ENCODE results near the gene GRID2.

GRID2 gene

DNA sequence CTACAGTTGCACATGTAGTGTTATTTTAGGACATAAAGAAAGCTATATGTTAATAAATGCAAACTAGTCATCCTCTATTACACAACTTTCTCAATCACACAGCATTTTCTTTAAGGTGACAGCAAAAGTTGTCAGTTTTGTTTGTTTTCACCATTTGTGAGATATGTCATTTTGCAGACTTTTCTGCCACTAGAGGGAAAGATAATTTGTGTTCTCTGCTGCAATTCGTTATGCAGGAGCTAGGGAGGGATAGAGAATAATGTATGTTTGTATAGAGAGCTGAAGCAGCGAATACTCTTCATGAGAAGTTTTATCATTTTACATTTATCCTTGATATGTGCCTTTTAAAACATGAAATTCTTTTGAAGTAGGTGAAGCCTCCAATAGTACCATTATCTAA lies 854.2 kb downstream of the GRID2 start:
- intact Hi-C loops (cut with DNase I): no loop called here
- no peak for DNase-seq

DNA sequence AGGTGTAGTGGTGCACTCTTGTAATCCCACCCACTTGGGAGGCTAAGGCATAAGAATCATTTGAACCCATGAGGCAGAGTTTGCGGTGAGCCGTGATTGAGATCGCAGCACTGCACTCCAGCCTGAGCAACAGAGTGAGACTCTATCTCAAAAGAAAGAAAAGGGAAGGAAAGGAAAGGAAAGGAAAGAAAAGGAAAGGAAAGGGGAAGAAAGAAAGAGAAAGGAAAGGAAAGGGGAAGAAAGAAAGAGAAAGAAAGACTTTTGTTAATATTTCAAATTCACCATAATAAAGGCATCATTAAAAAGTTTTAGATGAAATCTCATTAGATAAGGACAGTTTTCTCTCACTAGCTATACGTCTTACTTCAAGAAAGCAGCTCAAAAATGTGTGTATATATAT lies 864.3 kb downstream of the GRID2 start:
- intact Hi-C loops (cut with DNase I): no loop called here
- no peak for DNase-seq

DNA sequence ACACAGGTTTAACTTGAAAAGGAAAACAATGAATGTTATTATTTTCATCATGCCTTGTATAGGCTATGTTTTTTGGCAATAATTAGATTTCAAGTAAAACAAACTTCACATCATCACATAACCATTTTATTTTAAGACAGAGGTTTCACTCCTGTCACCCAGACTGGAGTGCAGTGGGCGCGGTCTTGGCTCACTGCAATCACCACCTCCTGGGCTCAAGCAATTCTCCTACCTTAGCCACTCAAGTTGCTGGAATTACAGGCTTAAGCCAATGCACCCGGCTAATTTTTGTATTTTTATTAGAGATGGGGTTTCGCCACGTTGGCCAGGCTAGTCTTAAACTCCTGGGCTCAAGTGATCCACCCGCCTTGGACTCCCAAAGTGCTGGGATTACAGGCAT lies 866.2 kb downstream of the GRID2 start:
- DNase-seq: peak in 1 of 10 donors; percentile 35
- intact Hi-C loops (cut with DNase I): no loop called here

DNA sequence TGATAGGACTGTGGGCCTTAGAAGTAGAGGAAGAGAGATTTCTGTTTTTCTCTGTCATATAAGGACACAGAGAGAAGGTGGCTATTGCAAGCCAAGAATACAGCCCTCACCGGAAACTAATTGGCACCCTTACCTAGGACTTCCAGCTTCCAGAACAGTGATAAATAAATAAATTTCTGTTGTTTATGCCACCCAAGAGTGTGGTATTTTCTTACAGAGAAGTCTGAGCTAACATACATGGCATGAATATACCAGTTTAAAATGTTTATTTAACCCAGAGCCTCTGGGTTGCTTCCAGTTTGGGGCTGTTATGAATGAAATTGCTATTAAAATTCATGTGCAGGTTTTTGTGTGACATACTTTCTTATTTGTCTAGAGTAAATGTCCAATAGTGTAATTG lies 870.8 kb downstream of the GRID2 start:
- DNase-seq: no peak
- intact Hi-C loops (cut with DNase I): no loop called here

DNA sequence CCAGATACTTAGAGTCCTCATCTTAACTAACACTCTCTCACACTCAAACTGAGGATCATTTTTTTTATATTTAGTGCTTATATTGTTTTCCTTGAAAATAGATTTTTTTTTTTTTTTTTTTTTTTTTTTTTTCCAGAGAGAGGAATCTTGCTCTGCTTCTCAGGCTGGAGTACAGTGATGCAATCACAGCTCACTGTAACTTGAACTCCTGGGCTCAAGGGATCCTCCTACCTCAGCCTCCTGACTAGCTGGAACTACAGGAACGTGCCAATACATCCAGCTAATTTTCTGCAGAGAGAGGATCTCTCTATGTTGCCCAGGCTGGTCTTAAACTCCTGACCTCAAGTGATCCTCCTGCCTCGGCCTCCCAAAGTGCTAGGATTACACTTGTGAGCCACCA lies 874.5 kb downstream of the GRID2 start:
- intact Hi-C loops (cut with DNase I): no loop called here
- no peak for DNase-seq

DNA sequence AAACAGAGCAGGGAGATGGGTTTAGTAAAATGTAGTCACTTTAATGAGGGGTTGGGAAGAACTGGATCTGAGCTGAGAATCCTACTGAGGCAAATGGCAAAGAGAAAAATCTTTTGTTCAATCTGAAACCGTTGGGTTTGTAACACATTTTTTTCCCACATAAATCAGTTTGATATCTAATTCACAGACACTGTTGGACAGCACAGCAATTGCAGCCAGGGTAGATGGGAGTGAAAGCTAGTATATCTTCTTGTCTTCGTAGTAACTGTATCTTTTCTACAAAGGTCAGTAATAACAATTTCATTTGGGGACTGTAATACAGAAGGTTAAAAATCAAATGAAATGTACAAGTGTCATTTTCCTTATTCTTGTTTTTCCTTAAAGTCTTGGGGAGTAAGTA lies 875.3 kb downstream of the GRID2 start:
- DNase-seq: no peak
- intact Hi-C loops (cut with DNase I): no loop called here

DNA sequence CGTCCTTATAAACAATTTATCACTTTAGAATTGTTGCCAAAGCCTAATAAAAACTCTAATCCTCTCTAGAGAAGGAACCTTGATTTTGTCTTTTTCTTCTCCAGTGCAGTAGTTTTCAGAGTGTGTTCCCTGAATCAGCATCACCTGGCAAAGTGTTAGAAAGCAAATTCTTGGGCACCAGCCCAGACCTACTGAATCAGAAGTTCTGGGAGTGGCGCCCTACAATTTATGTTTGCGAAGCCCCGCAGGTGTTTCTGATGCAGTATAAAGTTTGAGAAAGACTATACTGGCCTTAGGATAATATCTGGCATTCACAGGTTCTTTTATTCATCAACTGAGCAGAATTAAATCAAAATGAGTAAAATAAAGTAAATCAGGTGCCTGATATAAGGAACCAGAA lies 879.0 kb downstream of the GRID2 start:
- intact Hi-C loops (cut with DNase I): no loop called here
- DNase-seq: no peak

DNA sequence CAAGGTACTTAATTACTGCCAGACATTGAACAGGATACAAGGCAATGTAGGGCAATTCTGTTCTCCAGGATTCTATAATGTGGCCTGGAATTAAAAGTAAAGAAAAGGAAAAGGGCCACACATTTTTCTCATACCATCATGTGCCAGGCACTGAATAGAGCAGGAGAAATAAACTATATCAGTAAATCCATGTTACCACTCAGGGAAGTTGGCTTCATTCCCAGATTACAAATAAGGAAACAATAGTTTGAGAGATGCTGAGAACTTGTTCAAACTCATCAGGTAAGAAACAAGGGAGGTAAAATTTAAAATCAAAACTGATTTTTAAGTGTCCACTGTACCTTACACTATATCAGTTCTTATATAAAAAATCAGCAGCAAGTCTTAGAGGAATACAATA lies 879.8 kb downstream of the GRID2 start:
- intact Hi-C loops (cut with DNase I): no loop called here
- DNase-seq: no peak

DNA sequence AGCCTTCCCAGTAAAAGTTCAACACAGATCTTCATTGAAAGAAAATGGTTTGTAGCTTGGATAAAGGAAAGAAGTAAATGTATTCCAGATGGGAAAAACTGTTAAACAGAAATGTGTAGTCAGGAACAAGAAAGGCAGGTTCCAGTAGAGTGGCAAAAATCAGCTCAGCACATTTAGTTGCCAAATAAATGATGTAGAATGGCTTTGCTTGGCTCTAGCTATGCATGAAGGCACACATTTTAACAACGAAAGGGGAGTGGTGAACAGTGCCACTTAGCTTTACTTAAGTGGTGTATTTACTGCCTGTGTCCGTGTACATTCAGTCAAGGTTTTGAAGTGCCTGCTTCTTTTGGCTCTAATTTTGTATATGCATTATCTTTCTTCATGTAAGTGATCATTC lies 880.3 kb downstream of the GRID2 start:
- DNase-seq: no peak

DNA sequence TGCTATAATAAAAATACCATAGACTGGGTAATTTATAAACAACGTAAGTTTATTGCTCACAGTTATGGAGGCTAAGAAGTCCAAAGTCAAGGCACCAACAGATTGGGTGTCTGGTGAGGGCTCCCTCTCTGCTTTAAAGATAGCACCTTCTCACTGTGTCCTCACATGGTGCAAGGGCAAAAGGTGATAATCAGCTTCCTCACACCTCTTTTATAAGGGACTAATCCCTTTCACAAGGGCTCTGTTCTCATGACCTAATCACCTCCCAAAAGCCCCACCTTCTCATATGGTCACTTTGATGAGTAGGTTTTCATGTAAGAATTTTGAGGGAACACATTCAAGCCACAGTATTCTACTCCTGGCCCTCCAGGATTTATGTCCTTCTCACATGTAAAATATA lies 883.1 kb downstream of the GRID2 start:
- no peak for DNase-seq
- intact Hi-C loops (cut with DNase I): no loop called here

More for the DNA sequence above, 880.3 kb downstream of the GRID2 start:
- intact Hi-C loops (cut with DNase I): no loop called here

DNA sequence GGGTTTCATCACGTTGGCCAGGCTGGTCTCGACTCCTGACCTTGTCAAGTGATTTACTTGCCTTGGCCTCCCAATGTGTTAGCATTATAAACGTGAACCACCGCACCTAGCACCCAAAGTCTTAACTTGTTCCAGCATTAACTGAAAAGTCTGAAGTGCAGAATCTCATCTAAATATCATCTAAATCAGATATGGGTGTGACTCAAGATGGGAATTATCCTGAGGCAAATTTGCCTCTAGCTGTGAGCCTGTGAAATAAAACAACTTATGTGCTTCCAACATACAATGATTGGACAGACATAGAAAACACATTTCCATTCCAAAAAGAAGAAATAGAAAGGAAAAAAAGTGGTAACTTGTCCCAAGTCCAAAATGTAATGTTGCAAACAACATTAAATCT lies 883.7 kb downstream of the GRID2 start:
- no peak for DNase-seq
- intact Hi-C loops (cut with DNase I): no loop called here

DNA sequence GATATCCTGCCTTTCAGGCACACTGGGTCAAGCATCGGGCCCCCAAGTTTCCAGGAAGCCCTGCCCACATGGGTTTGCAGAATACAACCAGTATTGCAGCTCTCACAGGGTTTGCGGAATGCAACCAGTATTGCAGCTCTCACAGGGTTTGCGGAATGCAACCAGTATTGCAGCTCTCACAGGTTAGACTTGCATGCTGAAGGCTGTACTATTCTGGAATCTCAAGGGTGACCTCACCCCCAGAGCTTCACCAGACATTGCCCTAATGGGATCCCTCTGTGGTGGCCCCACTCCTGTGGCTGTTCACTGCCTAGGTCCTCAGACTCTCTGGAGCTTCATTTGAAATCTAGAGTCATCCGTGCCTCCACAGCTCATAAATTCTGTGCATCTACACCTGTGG lies 884.1 kb downstream of the GRID2 start:
- intact Hi-C loops (cut with DNase I): no loop called here

DNA sequence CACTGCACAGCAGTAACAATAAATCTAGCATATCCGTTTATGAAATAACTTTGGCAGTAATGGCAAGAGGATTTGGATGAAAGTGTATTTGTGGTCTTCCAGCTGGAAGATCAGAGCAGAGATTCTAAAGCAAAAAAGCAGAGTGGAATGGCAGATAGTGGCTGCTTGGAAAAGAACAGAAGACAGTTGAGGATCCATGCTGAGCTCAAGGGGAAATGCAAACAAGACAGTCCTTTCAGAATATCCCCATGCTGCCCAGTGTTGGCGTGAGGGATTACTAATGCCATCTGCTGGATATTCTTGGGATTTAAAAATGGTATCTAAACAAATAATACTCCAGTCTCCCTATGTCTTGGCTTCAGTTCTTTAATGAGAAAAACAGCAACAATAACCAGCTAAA lies 895.7 kb downstream of the GRID2 start:
- peak in 1 of 10 donors; percentile 65 for DNase-seq

More for the DNA sequence above, 884.1 kb downstream of the GRID2 start:
- peak in 2 of 10 donors; percentile 39 to 47 for DNase-seq

DNA sequence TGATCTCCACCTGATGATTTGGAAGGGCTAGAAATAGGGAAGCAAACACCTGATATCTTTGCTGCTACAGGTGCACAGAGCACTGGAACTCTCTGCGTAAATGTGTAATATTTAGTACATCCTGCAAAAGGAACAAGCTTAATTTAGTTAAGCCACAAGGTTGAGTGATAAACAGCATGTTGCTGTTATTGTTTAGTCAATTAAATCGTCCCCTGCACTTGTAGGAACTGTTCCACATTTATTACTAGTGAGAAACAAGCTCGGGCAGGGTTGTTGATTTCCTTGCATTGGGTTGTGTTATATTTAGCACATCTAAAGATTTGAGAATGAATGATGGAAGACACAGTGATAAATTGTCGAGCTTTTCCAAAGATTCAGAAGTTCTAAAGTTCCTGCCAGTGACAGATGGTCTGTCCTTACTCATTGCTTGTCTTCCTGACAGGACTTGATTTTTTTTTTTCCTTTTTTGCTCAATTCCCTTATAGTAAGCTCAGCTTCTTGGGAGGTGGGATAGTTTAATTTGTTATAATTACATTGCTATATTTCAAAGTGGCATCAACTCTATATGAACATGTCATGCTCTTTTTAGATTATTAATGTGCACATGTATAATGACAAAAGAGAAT lies 897.8 kb downstream of the GRID2 start:
- no peak for DNase-seq
- intact Hi-C loops (cut with DNase I): no loop called here

More for the DNA sequence above, 895.7 kb downstream of the GRID2 start:
- intact Hi-C loops (cut with DNase I): no loop called here

DNA sequence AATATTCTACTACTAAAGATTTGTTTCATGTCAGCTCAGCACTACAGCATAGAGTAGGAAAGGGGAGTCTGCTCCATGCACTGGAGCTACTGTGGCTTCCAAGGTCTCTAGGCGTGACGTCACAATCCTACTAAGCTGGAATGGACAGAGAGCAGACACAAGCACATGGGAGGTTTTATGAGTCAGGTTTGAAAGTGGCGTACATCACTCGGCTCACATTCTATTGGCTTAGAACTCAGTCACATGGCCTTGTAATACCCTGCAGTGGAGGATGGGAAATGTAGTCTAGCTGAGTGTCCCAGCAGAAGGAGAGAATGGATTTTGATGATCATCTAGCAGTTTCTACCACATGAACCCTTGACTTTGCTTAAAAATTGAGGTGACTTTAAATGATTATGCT lies 899.9 kb downstream of the GRID2 start:
- intact Hi-C loops (cut with DNase I): no loop called here
- DNase-seq: no peak

DNA sequence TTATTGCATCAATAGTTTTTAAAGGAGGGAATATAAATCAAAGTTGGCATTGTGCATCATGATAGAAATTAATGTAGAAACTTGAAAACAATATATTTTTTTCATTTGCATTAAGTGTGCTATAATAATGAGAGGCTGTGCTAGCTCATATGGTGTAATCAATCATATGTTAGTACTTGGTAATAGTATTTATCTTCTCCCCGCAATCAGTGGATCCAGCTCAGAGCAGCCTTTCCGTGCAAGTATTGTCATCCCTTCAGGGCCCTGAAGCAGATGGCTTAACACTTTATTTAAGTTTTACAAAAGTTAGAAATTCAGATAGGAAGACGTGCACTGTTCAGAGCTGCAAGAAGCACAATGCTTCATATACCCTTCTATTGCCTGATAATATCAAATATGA lies 908.5 kb downstream of the GRID2 start:
- DNase-seq: no peak
- intact Hi-C loops (cut with DNase I): no loop called here

DNA sequence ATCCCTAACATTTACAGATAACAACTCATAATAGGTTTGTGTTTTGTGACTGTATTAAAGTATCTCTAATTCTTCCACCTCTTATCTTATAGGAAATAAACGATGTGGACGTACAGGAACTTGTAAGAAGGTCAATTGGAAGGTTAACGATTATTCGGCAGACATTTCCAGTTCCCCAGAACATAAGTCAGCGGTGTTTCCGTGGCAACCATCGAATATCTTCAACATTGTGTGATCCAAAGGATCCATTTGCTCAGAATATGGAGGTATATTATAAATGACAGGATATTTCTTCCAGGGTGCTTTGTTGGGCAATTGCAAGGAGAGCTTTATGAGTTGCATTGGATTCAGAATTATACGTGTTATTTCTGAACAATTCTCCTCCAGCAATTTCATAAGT lies 912.9 kb downstream of the GRID2 start:
- DNase-seq: no peak
- intact Hi-C loops (cut with DNase I): no loop called here

DNA sequence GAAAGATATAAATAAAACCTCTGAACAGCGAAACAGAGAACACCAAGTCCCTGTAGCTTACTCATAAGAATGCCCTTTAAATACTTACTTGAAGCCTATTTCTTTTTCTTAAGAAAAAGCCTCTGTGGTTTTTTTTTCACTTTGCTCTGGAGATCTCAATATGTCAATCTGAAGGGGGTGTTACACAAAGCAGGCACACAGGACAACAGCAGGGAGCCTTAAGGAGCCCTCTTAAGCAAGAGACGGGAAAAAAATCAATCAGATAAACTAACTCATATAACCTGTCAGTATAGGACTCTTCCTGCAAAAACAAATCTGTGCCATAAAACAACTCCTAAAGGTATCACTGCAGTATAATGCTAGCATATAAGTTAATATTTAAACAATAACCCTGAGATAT lies 913.7 kb downstream of the GRID2 start:
- DNase-seq: no peak
- intact Hi-C loops (cut with DNase I): no loop called here

DNA sequence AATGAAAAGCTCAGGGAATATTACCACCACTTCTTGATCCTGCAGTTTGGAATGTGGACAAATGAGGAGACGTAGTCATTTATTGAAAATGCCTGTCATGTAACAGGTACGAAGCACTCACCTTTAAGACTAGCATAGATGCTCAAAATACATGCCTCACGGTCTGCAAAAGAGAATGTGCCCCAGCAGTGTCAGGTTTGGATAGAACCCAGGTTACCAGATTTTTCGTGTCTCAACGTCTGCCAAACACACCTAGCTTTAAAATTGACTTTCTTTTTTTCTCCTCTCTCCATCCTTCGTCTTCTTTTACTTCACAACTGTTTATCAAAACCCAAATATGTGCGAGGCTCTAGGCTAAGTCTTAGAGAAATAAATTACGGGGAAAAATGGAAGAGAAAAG lies 918.0 kb downstream of the GRID2 start:
- intact Hi-C loops (cut with DNase I): no loop called here
- DNase-seq: no peak

DNA sequence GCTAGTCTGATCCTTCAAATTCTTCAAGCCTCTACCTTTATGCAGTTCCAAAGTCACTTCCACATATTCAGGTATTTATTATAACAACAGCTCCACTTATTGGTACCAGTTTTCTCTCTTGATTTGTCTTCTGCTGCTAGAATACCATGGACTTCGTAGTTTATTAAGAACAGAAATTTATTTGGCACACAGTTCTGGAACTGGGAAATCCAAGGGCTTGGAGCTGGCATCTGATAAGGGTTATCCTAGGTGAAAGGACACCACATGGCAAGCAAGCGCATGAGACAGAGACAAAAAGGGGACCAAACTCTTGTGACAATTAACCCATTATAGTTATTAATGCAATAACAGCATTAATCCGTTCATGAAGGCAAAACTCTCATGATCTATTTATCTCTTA lies 924.3 kb downstream of the GRID2 start:
- no peak for DNase-seq
- intact Hi-C loops (cut with DNase I): no loop called here

DNA sequence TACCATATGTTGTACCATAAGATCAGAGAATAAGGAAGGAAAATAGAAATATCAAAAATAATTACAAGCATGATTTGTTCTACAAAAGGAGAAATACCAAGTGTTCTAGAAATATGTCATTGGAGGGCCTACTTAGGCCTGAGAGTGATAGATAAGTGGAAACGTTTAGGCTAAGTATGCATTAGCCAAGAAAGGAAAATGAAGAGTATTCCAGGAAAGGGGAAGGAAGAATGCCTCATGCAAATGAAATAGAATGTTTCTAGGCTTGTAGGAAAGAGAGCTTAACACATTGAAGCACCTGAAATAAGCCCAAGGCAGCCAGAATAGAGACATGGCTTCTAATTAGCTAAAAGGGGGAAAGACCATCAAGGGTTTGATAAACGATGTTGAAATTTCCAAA lies 929.1 kb downstream of the GRID2 start:
- intact Hi-C loops (cut with DNase I): no loop called here
- no peak for DNase-seq

DNA sequence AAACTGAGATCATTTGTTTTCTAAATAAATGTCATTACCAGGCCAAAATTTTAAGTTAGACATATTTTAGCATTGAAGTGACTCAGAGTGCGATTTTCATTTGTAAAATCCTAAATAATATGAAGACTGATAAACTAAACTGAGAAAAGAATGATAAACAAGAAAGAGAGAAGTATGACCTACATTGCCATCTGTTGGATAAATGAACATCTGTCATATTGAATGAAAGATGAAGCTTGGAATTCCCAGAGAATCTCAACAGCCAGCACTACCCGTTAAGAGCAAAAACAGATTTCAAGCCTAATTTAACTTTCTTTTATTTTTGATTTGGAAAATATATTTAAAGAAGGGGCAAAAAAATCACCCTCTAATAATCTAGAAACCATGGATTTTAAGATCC lies 933.8 kb downstream of the GRID2 start:
- intact Hi-C loops (cut with DNase I): no loop called here
- DNase-seq: no peak

DNA sequence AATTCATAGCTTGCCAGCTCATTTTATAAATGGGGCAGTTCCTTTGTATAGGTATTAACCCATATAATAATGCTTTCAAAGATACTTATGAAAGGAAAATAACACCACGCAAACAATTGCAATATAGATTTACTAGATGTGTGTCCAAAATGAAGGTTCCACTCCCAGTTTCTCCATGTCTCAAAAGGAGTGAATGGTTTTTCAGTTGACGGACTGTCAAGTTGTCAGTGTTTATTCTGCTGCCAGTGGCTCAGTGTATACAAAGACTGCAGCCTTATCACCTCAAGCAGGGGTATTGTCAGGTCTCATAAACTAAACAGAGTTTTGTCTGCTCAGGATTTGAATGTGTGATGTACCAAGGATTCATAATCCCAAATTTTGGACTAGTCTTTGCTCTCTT lies 939.5 kb downstream of the GRID2 start:
- DNase-seq: no peak
- intact Hi-C loops (cut with DNase I): no loop called here
